Vagina (tissue), 2 donors: ENCODE data around the gene CHST1. TPM values are rescaled to one million over a fixed set of nuclear protein-coding genes. Genes with fewer than 3 reads are reported as not detected.

Experiments used
- DNase-seq, 2 donors: peaks; one replicate each; pipeline ENCODE4 v3.0.0-alpha.2; 2017; ENCODE audit errors: extremely low spot score in 2 of 2
- H3K27ac ChIP-seq: fragments of 200-600 bp; sonication (generic); one replicate; pipeline ENCODE4 v1.5.1; 2019
- H3K27me3 ChIP-seq: fragments of 200-600 bp; sonication (generic); one replicate; pipeline ENCODE4 v1.5.1; 2019
- H3K36me3 ChIP-seq, 2 donors: fragments of 200-600 bp; sonication (generic); one replicate each; pipeline ENCODE4 v1.5.1; 2017 to 2019
- H3K4me1 ChIP-seq: fragments of 200-600 bp; sonication (generic); one replicate; pipeline ENCODE4 v1.5.1; 2019
- H3K4me3 ChIP-seq, 2 donors: fragments of 200-600 bp; sonication (generic); 1 replicate in 1 of 2; 2 replicates in 1 of 2; pipeline ENCODE4 v1.5.1; 2016 to 2019
- H3K9me3 ChIP-seq: fragments of 200-600 bp; sonication (generic); one replicate; pipeline ENCODE4 v1.5.1; 2019
- POLR2A ChIP-seq, 2 donors: fragments of 450-650 bp; IDR thresholded peaks; one replicate each; pipeline ENCODE4 v1.6.1; 2017; ENCODE audit warnings: antibody characterized with exemption in 2 of 2, mild to moderate bottlenecking in 2 of 2, moderate library complexity in 2 of 2
- POLR2AphosphoS5 ChIP-seq, 2 donors: sonication (generic); formaldehyde crosslinking; IDR thresholded peaks; one replicate each; pipeline ENCODE4 v1.9.0; 2017; ENCODE audit warnings: antibody characterized with exemption in 2 of 2, mild to moderate bottlenecking in 2 of 2, low read depth in 1 of 2; ENCODE audit not compliant: insufficient read depth in 1 of 2
- intact Hi-C: fragments of 100-400 bp; cut with DNase I; formaldehyde crosslinking; loops from one replicate; pipeline ENCODE4 v1.15.1; 2023
- total RNA-seq: library from RNA; depleted of rRNA; stranded (reverse); fragments of >200 nt; gene quantifications from one replicate; pipeline ENCODE4 v1.2.3, GENCODE V29; 2016
- TF ChIP-seq, protein P1 (sequence below), 3 experiments: fragments of 450-650 bp in 2 of 3; fragments of 200-600 bp in 1 of 3; sonication (generic) in 1 of 3; IDR thresholded peaks; one replicate each; pipeline ENCODE4 v1.5.1; 2017 to 2019; ENCODE audit warnings: antibody characterized with exemption in 3 of 3, mild to moderate bottlenecking in 2 of 3, moderate library complexity in 2 of 3

CHST1 gene
- total RNA-seq, 1 donor from 2014 or later = 2.0 TPM

- no peaks in the 10 kb centered on the region for H3K27me3 ChIP-seq
- no peaks in the 10 kb centered on the region for H3K9me3 ChIP-seq
- H3K4me1 ChIP-seq = no peaks in the 10 kb centered on the region
- DNase-seq = no peak
- TF ChIP-seq, protein P1, sequence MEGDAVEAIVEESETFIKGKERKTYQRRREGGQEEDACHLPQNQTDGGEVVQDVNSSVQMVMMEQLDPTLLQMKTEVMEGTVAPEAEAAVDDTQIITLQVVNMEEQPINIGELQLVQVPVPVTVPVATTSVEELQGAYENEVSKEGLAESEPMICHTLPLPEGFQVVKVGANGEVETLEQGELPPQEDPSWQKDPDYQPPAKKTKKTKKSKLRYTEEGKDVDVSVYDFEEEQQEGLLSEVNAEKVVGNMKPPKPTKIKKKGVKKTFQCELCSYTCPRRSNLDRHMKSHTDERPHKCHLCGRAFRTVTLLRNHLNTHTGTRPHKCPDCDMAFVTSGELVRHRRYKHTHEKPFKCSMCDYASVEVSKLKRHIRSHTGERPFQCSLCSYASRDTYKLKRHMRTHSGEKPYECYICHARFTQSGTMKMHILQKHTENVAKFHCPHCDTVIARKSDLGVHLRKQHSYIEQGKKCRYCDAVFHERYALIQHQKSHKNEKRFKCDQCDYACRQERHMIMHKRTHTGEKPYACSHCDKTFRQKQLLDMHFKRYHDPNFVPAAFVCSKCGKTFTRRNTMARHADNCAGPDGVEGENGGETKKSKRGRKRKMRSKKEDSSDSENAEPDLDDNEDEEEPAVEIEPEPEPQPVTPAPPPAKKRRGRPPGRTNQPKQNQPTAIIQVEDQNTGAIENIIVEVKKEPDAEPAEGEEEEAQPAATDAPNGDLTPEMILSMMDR (IDR thresholded peaks at IDR 0.05) = no peak
- TF ChIP-seq POLR2AphosphoS5 (IDR thresholded peaks at IDR 0.05; ENCODE audit: insufficient read depth in 1 of 2, low read depth in 1 of 2) = no peak
- no peak for TF ChIP-seq POLR2A (IDR thresholded peaks at IDR 0.05)
- H3K36me3 ChIP-seq = no peaks in the 10 kb centered on the region
- no peak overlapping the region for H3K4me3 ChIP-seq
- intact Hi-C loops = no loop called here
- H3K27ac ChIP-seq = no peak overlapping the region
Measured at GRCh38 chr11:45622861-45623260, 42.6 kb downstream of the CHST1 start.

DNA sequence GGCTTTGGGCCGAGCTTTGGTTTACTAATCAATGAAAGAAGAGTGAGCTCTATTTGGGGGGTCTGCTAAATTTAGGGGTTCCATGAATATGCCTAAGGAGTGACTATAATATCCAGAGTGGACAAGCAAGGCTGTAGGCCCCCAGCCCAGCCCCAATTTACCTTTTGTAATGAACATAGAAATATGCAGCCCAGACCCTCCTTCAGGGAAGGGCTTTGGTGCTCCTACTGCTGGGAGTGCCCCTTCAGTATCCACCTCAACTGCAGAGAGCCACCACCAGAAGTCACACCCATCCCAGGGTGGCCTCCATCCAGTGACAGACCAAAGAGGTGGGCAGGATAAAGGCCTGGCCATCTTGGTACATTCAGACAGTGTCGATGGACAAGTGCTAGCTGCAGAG is 43.1 kb downstream of the CHST1 start:
- Histone ChIP-seq H3K36me3 (no peaks in the 10 kb centered on the region), H3K4me3 (no peak overlapping the region), H3K27me3 (no peaks in the 10 kb centered on the region), H3K9me3 (no peaks in the 10 kb centered on the region), H3K27ac (no peak overlapping the region), H3K4me1 (no peaks in the 10 kb centered on the region)
- DNase-seq = peak in 1 of 2 donors; percentile 42
- intact Hi-C loops = no loop called here
- TF ChIP-seq POLR2A (IDR thresholded peaks at IDR 0.05) (no peak), POLR2AphosphoS5 (IDR thresholded peaks at IDR 0.05; ENCODE audit: insufficient read depth in 1 of 2, low read depth in 1 of 2) (no peak)
- TF ChIP-seq, protein P1 (IDR thresholded peaks at IDR 0.05) = no peak

GRCh38 chr11:45621588-45621987 is 43.8 kb downstream of the CHST1 start:
- H3K4me1 ChIP-seq = no peaks in the 10 kb centered on the region
- no peaks in the 10 kb centered on the region for H3K36me3 ChIP-seq
- DNase-seq = peak in 1 of 2 donors; percentile 47
- no peaks in the 10 kb centered on the region for H3K27me3 ChIP-seq
- intact Hi-C loops = no loop called here
- H3K9me3 ChIP-seq = no peaks in the 10 kb centered on the region
- H3K27ac ChIP-seq = no peak overlapping the region
- H3K4me3 ChIP-seq = no peak overlapping the region
- TF ChIP-seq, protein P1 (IDR thresholded peaks at IDR 0.05) = no peak
- TF ChIP-seq POLR2A (IDR thresholded peaks at IDR 0.05) (no peak), POLR2AphosphoS5 (IDR thresholded peaks at IDR 0.05; ENCODE audit: insufficient read depth in 1 of 2, low read depth in 1 of 2) (no peak)

- Histone ChIP-seq H3K4me1 (no peaks in the 10 kb centered on the region), H3K4me3 (no peak overlapping the region), H3K36me3 (no peaks in the 10 kb centered on the region), H3K9me3 (no peaks in the 10 kb centered on the region), H3K27me3 (no peaks in the 10 kb centered on the region), H3K27ac (no peak overlapping the region)
- TF ChIP-seq POLR2AphosphoS5 (IDR thresholded peaks at IDR 0.05; ENCODE audit: insufficient read depth in 1 of 2, low read depth in 1 of 2) (no peak), POLR2A (IDR thresholded peaks at IDR 0.05) (no peak)
- TF ChIP-seq, protein P1 (IDR thresholded peaks at IDR 0.05) = no peak
- peak in 1 of 2 donors; percentile 67 for DNase-seq
- intact Hi-C loops = no loop called here
Measured at GRCh38 chr11:45620243-45620642, 45.2 kb downstream of the CHST1 start.

GRCh38 chr11:45618897-45619296 is 46.5 kb downstream of the CHST1 start:
- H3K9me3 ChIP-seq = no peaks in the 10 kb centered on the region
- intact Hi-C loops = no loop called here
- no peak overlapping the region for H3K27ac ChIP-seq
- H3K4me3 ChIP-seq = no peak overlapping the region
- no peaks in the 10 kb centered on the region for H3K4me1 ChIP-seq
- DNase-seq = peak in 1 of 2 donors; percentile 67
- H3K36me3 ChIP-seq = no peaks in the 10 kb centered on the region
- no peaks in the 10 kb centered on the region for H3K27me3 ChIP-seq
- TF ChIP-seq POLR2A (IDR thresholded peaks at IDR 0.05) = no peak
- TF ChIP-seq, protein P1 (IDR thresholded peaks at IDR 0.05) = no peak
- no peak for TF ChIP-seq POLR2AphosphoS5 (IDR thresholded peaks at IDR 0.05; ENCODE audit: insufficient read depth in 1 of 2, low read depth in 1 of 2)
